Measurements from ENCODE around the gene CRYBG2. TPM values are rescaled to one million over a fixed set of nuclear protein-coding genes. Genes with fewer than 3 reads are reported as not detected.

The CRYBG2 gene
- total and polyA plus RNA-seq, 10 of the 15 experiments (the other 5 are each of a cell fraction or from before 2014, with no cell fraction given) = 0.03 to 1.2 (median 0.11) TPM; not detected in 4

GRCh38 chr1:26358411-26359384, 4.8 kb upstream of the CRYBG2 start:
- H3K79me2 ChIP-seq (ENCODE audit: control insufficient read depth, insufficient read depth, low read length) = no peaks in the 10 kb centered on the region
- in situ Hi-C loops (cut with MboI) = no loop called here
- H3K9me3 ChIP-seq (replicated peaks; ENCODE audit: control insufficient read depth, insufficient read depth, low read length) = no peaks in the 10 kb centered on the region
- ATAC-seq = peak; percentile 24; the same call in 2 of the 3 replicates
- no peak overlapping the region for H3K4me3 ChIP-seq
- intact Hi-C loops (cut with micrococcal nuclease; ENCODE audit: unreplicated experiment) = no loop called here
- H3K27me3 ChIP-seq (replicated peaks in 1 of 2; ENCODE audit: control insufficient read depth in 2 of 2, insufficient read depth in 2 of 2, low read length in 1 of 2) = peaks cover 4 to 5% of the 10 kb centered on the region in 2 experiments; a peak in 3 of 4 replicates
- no peaks in the 10 kb centered on the region for H4K20me1 ChIP-seq (ENCODE audit: control insufficient read depth, insufficient read depth)
- no peaks in the 10 kb centered on the region; the same call in 1 of the 2 replicates for H3K4me1 ChIP-seq (ENCODE audit: control insufficient read depth, insufficient read depth, low read length)
- WGBS (ENCODE audit: insufficient coverage, insufficient replicate concordance, low lambda C conversion rate, missing lambda C conversion rate) = 33% methylated on average over 15 of the region's 15 CpGs
- TF ChIP-seq HDAC6 (IDR thresholded peaks at IDR 0.05; ENCODE audit: unreplicated experiment) = no peak
- peak; percentile 59 for TF ChIP-seq ATF7 (IDR thresholded peaks at IDR 0.05; ENCODE audit: low read depth)
- no peak for TF ChIP-seq RELB (IDR thresholded peaks at IDR 0.05; ENCODE audit: low read depth)
- no peak for TF ChIP-seq ZNF217 (IDR thresholded peaks at IDR 0.05)
- no peak for TF ChIP-seq KDM1A (IDR thresholded peaks at IDR 0.05; ENCODE audit: borderline replicate concordance)
- H3K9ac ChIP-seq (ENCODE audit: control insufficient read depth, insufficient read depth, low read length) = no peak overlapping the region
- ChIA-PET SMC1A (ENCODE audit: uncharacterized antibody, unreplicated experiment) (interaction anchor here (1.3 to 1.4 kb wide), 2 partner anchors 13 to 73 kb away, joined by 4 to 6 read pairs; no protein-coding TSS in a partner anchor), POLR2A (no interaction called here), CTCF (interaction anchor here (0.9 to 2.1 kb wide), 6 partner anchors 10 to 189 kb away, joined by 4 to 6 read pairs (median 6); partner anchors contain the start of gene ZNF593), RAD21 (ENCODE audit: unreplicated experiment) (interaction anchor here (1.3 kb wide), 1 partner anchor 59 kb away, joined by 3 read pairs; no protein-coding TSS in a partner anchor)
- no peaks in the 10 kb centered on the region for H3K36me3 ChIP-seq (ENCODE audit: control insufficient read depth in 2 of 2, insufficient read depth in 2 of 2, low read length in 1 of 2)
- H3K27ac ChIP-seq (ENCODE audit: control insufficient read depth, insufficient read depth) = no peak overlapping the region
- no peak for DNase-seq (ENCODE audit: low read depth, low spot score)
- no peak for FAIRE-seq
- H2AFZ ChIP-seq (ENCODE audit: control insufficient read depth, low read depth, low read length) = no peak overlapping the region
- H3K4me2 ChIP-seq (ENCODE audit: control insufficient read depth, insufficient read depth) = no peak overlapping the region
- no TSS peak for BruUV-seq (replicated peaks)

All from GM12878 (cell line).